ENCODE results near the gene PACSIN2.

Gene PACSIN2

GRCh38 chr22:43006753-43007152, 8.2 kb downstream of the PACSIN2 start:
- H3K27me3 ChIP-seq, result no peaks in the 10 kb centered on the region
- H3K4me1 ChIP-seq, result peaks cover 72 to 97% (median 87%) of the 10 kb centered on the region in 10 experiments
- no peak for TF ChIP-seq Cebpa-rat (IDR thresholded peaks at IDR 0.05)
- H4K20me1 ChIP-seq, result peaks cover 94 to 100% (median 100%) of the 10 kb centered on the region in 11 experiments
- peak overlapping the region; percentile 72 to 100 (median 89); a peak in 12 of 22 replicates for H3K4me2 ChIP-seq
- no peak overlapping the region for H3K9ac ChIP-seq
- peaks cover 0 to 7% (median 0%) of the 10 kb centered on the region in 11 experiments; a peak in 6 of 22 replicates for H3K36me3 ChIP-seq
- no peak overlapping the region for H3K4me3 ChIP-seq
- no peaks in the 10 kb centered on the region for H3K9me3 ChIP-seq (replicated peaks in 1 of 11)
- no peak overlapping the region for H3K27ac ChIP-seq

GRCh38 chr22:43006016-43006505, 8.9 kb downstream of the PACSIN2 start:
- TF ChIP-seq Cebpa-rat (IDR thresholded peaks at IDR 0.05), result no peak
- Histone ChIP-seq H3K27me3 (no peaks in the 10 kb centered on the region), H3K4me1 (peaks cover 72 to 97% (median 87%) of the 10 kb centered on the region in 10 experiments), H3K36me3 (peaks cover 0 to 7% (median 0%) of the 10 kb centered on the region in 11 experiments; a peak in 6 of 22 replicates), H3K9me3 (replicated peaks in 1 of 11) (no peaks in the 10 kb centered on the region), H3K4me3 (no peak overlapping the region), H3K9ac (peak overlapping the region in 1 of 11 experiments; percentile 30; a peak in 1 of 22 replicates), H3K27ac (no peak overlapping the region; a peak in 1 of 22 replicates), H3K4me2 (peak overlapping the region; percentile 72 to 100 (median 89); a peak in 19 of 22 replicates), H4K20me1 (peaks cover 94 to 100% (median 100%) of the 10 kb centered on the region in 11 experiments)

GRCh38 chr22:43005106-43005505, 9.8 kb downstream of the PACSIN2 start:
- peak overlapping the region in 7 of 11 experiments; percentile 7 to 44 (median 28); a peak in 5 of 22 replicates for H3K9ac ChIP-seq
- no peaks in the 10 kb centered on the region for H3K27me3 ChIP-seq
- H4K20me1 ChIP-seq, result peaks cover 88 to 100% (median 100%) of the 10 kb centered on the region in 11 experiments
- no peak for TF ChIP-seq Cebpa-rat (IDR thresholded peaks at IDR 0.05)
- H3K4me2 ChIP-seq, result peak overlapping the region; percentile 72 to 100 (median 89)
- H3K27ac ChIP-seq, result peak overlapping the region in 4 of 11 experiments; percentile 35 to 67 (median 51); a peak in 6 of 22 replicates
- H3K4me3 ChIP-seq, result no peak overlapping the region
- H3K9me3 ChIP-seq (replicated peaks in 1 of 11), result peaks cover 0 to 3% (median 0%) of the 10 kb centered on the region in 11 experiments; a peak in 5 of 22 replicates
- H3K36me3 ChIP-seq, result peaks cover 0 to 7% (median 0%) of the 10 kb centered on the region in 11 experiments; a peak in 6 of 22 replicates
- H3K4me1 ChIP-seq, result peaks cover 76 to 99% (median 93%) of the 10 kb centered on the region in 10 experiments

GRCh38 chr22:43004362-43005035, 10.4 kb downstream of the PACSIN2 start:
- peak overlapping the region; percentile 72 to 100 (median 89) for H3K4me2 ChIP-seq
- peak overlapping the region in 8 of 11 experiments; percentile 11 to 60 (median 30); a peak in 10 of 22 replicates for H3K9ac ChIP-seq
- H3K4me1 ChIP-seq, result peaks cover 78 to 100% (median 98%) of the 10 kb centered on the region in 10 experiments
- no peaks in the 10 kb centered on the region for H3K27me3 ChIP-seq
- peaks cover 82 to 100% (median 100%) of the 10 kb centered on the region in 11 experiments for H4K20me1 ChIP-seq
- H3K36me3 ChIP-seq, result peaks cover 0 to 7% (median 2%) of the 10 kb centered on the region in 11 experiments; a peak in 10 of 22 replicates
- no peak overlapping the region for H3K4me3 ChIP-seq
- TF ChIP-seq Cebpa-rat (IDR thresholded peaks at IDR 0.05), result no peak
- H3K27ac ChIP-seq, result peak overlapping the region in 10 of 11 experiments; percentile 10 to 67 (median 45); a peak in 16 of 22 replicates
- peaks cover 0 to 9% (median 3%) of the 10 kb centered on the region in 11 experiments; a peak in 9 of 22 replicates for H3K9me3 ChIP-seq (replicated peaks in 1 of 11)

- H3K4me2 ChIP-seq, result peak overlapping the region; percentile 71 to 100 (median 89)
- peaks cover 84 to 100% (median 100%) of the 10 kb centered on the region in 10 experiments for H3K4me1 ChIP-seq
- peak overlapping the region; percentile 53 to 97 (median 65); a peak in 21 of 22 replicates for H3K27ac ChIP-seq
- peak overlapping the region in 10 of 11 experiments; percentile 30 to 76 (median 60); a peak in 17 of 22 replicates for H3K9ac ChIP-seq
- peaks cover 0 to 13% (median 7%) of the 10 kb centered on the region in 11 experiments; a peak in 11 of 22 replicates for H3K36me3 ChIP-seq
- H3K4me3 ChIP-seq, result peak overlapping the region in 5 of 10 experiments; percentile 16 to 61 (median 36); a peak in 9 of 20 replicates
- no peaks in the 10 kb centered on the region for H3K27me3 ChIP-seq
- peaks cover 0 to 18% (median 13%) of the 10 kb centered on the region in 11 experiments; a peak in 16 of 22 replicates for H3K9me3 ChIP-seq (replicated peaks in 1 of 11)
- no peak for TF ChIP-seq Cebpa-rat (IDR thresholded peaks at IDR 0.05)
- peaks cover 59 to 100% (median 96%) of the 10 kb centered on the region in 11 experiments for H4K20me1 ChIP-seq
Observed at GRCh38 chr22:43002202-43002586, 12.8 kb downstream of the PACSIN2 start.

- peak overlapping the region; percentile 53 to 97 (median 65); a peak in 21 of 22 replicates for H3K27ac ChIP-seq
Observed at GRCh38 chr22:43001271-43002201, 13.4 kb downstream of the PACSIN2 start.

GRCh38 chr22:43000441-43001175, 14.3 kb downstream of the PACSIN2 start:
- Histone ChIP-seq H3K4me3 (peak overlapping the region in 5 of 10 experiments; percentile 8 to 46 (median 17); a peak in 8 of 20 replicates), H3K27ac (peak overlapping the region in 10 of 11 experiments; percentile 55 to 97 (median 66); a peak in 20 of 22 replicates)
- TF ChIP-seq Cebpa-rat (IDR thresholded peaks at IDR 0.05), result no peak

More at GRCh38 chr22:43001271-43002201, 13.4 kb downstream of the PACSIN2 start:
- Histone ChIP-seq H3K27me3 (no peaks in the 10 kb centered on the region), H3K4me2 (peak overlapping the region; percentile 71 to 100 (median 89)), H4K20me1 (peaks cover 52 to 100% (median 89%) of the 10 kb centered on the region in 11 experiments), H3K9ac (peak overlapping the region; percentile 30 to 76 (median 59); a peak in 18 of 22 replicates), H3K36me3 (peaks cover 0 to 13% (median 7%) of the 10 kb centered on the region in 11 experiments; a peak in 11 of 22 replicates), H3K4me3 (peak overlapping the region in 6 of 10 experiments; percentile 8 to 61 (median 34); a peak in 10 of 20 replicates), H3K9me3 (replicated peaks in 1 of 11) (peaks cover 0 to 18% (median 13%) of the 10 kb centered on the region in 11 experiments; a peak in 16 of 22 replicates), H3K4me1 (peaks cover 84 to 100% (median 100%) of the 10 kb centered on the region in 10 experiments)
- no peak for TF ChIP-seq Cebpa-rat (IDR thresholded peaks at IDR 0.05)

More at GRCh38 chr22:43000441-43001175, 14.3 kb downstream of the PACSIN2 start:
- peaks cover 0 to 13% (median 7%) of the 10 kb centered on the region in 11 experiments; a peak in 10 of 22 replicates for H3K36me3 ChIP-seq
- peak overlapping the region in 8 of 11 experiments; percentile 33 to 76 (median 54); a peak in 13 of 22 replicates for H3K9ac ChIP-seq
- peaks cover 78 to 100% (median 100%) of the 10 kb centered on the region in 10 experiments for H3K4me1 ChIP-seq
- H3K9me3 ChIP-seq (replicated peaks in 1 of 11), result peaks cover 0 to 18% (median 13%) of the 10 kb centered on the region in 11 experiments; a peak in 16 of 22 replicates
- no peaks in the 10 kb centered on the region for H3K27me3 ChIP-seq
- H4K20me1 ChIP-seq, result peaks cover 43 to 100% (median 80%) of the 10 kb centered on the region in 11 experiments
- H3K4me2 ChIP-seq, result peak overlapping the region; percentile 71 to 100 (median 89)
